ENCODE data around the gene SEH1L. TPM values are rescaled to one million over a fixed set of nuclear protein-coding genes. Genes with fewer than 3 reads are reported as not detected.

The SEH1L gene
- total and polyA plus RNA-seq, 4 donors, result 24.2 to 43.8 (median 26.4) TPM

GRCh38 chr18:12921178-12921577 is 26.6 kb upstream of the SEH1L start:
- TF ChIP-seq CTCF (IDR thresholded peaks at IDR 0.05; ENCODE audit: control extremely low read depth, extremely low read depth), result no peak
- Histone ChIP-seq H3K27ac (ENCODE audit: low read depth in 1 of 2, low read length in 1 of 2) (no peak overlapping the region), H3K9ac (ENCODE audit: insufficient read depth in 1 of 2, low read length in 2 of 2) (no peak overlapping the region), H3K27me3 (ENCODE audit: control insufficient read depth in 3 of 3, insufficient read depth in 3 of 3, low read length in 2 of 3) (no peaks in the 10 kb centered on the region), H3K4me1 (ENCODE audit: control insufficient read depth in 5 of 5, insufficient read depth in 5 of 5, low read length in 5 of 5) (no peaks in the 10 kb centered on the region), H3K4me3 (no peak overlapping the region), H3K9me3 (ENCODE audit: control insufficient read depth in 4 of 4, insufficient read depth in 3 of 4, low read length in 3 of 4) (no peaks in the 10 kb centered on the region), H3K36me3 (ENCODE audit: control insufficient read depth in 4 of 4, insufficient read depth in 4 of 4, low read length in 4 of 4) (no peaks in the 10 kb centered on the region)
- ATAC-seq (ENCODE audit: insufficient read depth, low FRiP score) (no peak), DNase-seq (no peak)
- 58 to 69% methylated on average over 7 of the region's 7 CpGs for WGBS, 2 donors

- Histone ChIP-seq H3K4me3 (no peak overlapping the region), H3K36me3 (ENCODE audit: control insufficient read depth in 4 of 4, insufficient read depth in 4 of 4, low read length in 4 of 4) (no peaks in the 10 kb centered on the region), H3K9ac (ENCODE audit: insufficient read depth in 1 of 2, low read length in 2 of 2) (no peak overlapping the region), H3K27ac (ENCODE audit: low read depth in 1 of 2, low read length in 1 of 2) (no peak overlapping the region), H3K27me3 (ENCODE audit: control insufficient read depth in 3 of 3, insufficient read depth in 3 of 3, low read length in 2 of 3) (no peaks in the 10 kb centered on the region), H3K4me1 (ENCODE audit: control insufficient read depth in 5 of 5, insufficient read depth in 5 of 5, low read length in 5 of 5) (no peaks in the 10 kb centered on the region), H3K9me3 (ENCODE audit: control insufficient read depth in 4 of 4, insufficient read depth in 3 of 4, low read length in 3 of 4) (no peaks in the 10 kb centered on the region)
- TF ChIP-seq CTCF (IDR thresholded peaks at IDR 0.05; ENCODE audit: control extremely low read depth, extremely low read depth), result no peak
- DNase-seq (no peak), ATAC-seq (ENCODE audit: insufficient read depth, low FRiP score) (no peak)
- WGBS, 2 donors, result 82 to 92% methylated on average over 1 of the region's 1 CpG
These were observed 25.5 kb upstream of the SEH1L start for GRCh38 chr18:12922266-12922665.

GRCh38 chr18:12924616-12925015 is 23.2 kb upstream of the SEH1L start:
- TF ChIP-seq CTCF (IDR thresholded peaks at IDR 0.05; ENCODE audit: control extremely low read depth, extremely low read depth), result no peak
- H3K36me3 ChIP-seq (ENCODE audit: control insufficient read depth in 4 of 4, insufficient read depth in 4 of 4, low read length in 4 of 4), result no peaks in the 10 kb centered on the region
- no peaks in the 10 kb centered on the region for H3K9me3 ChIP-seq (ENCODE audit: control insufficient read depth in 4 of 4, insufficient read depth in 3 of 4, low read length in 3 of 4)
- WGBS, 2 donors, result 78 to 89% methylated on average over 6 of the region's 6 CpGs
- H3K27me3 ChIP-seq (ENCODE audit: control insufficient read depth in 3 of 3, insufficient read depth in 3 of 3, low read length in 2 of 3), result no peaks in the 10 kb centered on the region
- no peak for DNase-seq
- no peak overlapping the region for H3K27ac ChIP-seq (ENCODE audit: low read depth in 1 of 2, low read length in 1 of 2)
- ATAC-seq (ENCODE audit: insufficient read depth, low FRiP score), result no peak
- no peak overlapping the region for H3K9ac ChIP-seq (ENCODE audit: insufficient read depth in 1 of 2, low read length in 2 of 2)
- no peak overlapping the region for H3K4me3 ChIP-seq
- H3K4me1 ChIP-seq (ENCODE audit: control insufficient read depth in 5 of 5, insufficient read depth in 5 of 5, low read length in 5 of 5), result peaks cover 0 to 4% (median 0%) of the 10 kb centered on the region in 5 donors

- 67 to 83% methylated on average over 4 of the region's 4 CpGs for WGBS, 2 donors
- no peak for TF ChIP-seq CTCF (IDR thresholded peaks at IDR 0.05; ENCODE audit: control extremely low read depth, extremely low read depth)
- DNase-seq, result peak; percentile 60 to 74 (median 63)
These were observed 19.6 kb upstream of the SEH1L start for GRCh38 chr18:12928206-12928605.

More at GRCh38 chr18:12928206-12928605, 19.6 kb upstream of the SEH1L start:
- H3K9me3 ChIP-seq (ENCODE audit: control insufficient read depth in 4 of 4, insufficient read depth in 3 of 4, low read length in 3 of 4), result no peaks in the 10 kb centered on the region
- no peak overlapping the region for H3K27ac ChIP-seq (ENCODE audit: low read depth in 1 of 2, low read length in 1 of 2)
- no peak overlapping the region for H3K9ac ChIP-seq (ENCODE audit: insufficient read depth in 1 of 2, low read length in 2 of 2)
- no peak overlapping the region for H3K4me3 ChIP-seq
- H3K27me3 ChIP-seq (ENCODE audit: control insufficient read depth in 3 of 3, insufficient read depth in 3 of 3, low read length in 2 of 3), result no peaks in the 10 kb centered on the region
- no peaks in the 10 kb centered on the region for H3K36me3 ChIP-seq (ENCODE audit: control insufficient read depth in 4 of 4, insufficient read depth in 4 of 4, low read length in 4 of 4)
- H3K4me1 ChIP-seq (ENCODE audit: control insufficient read depth in 5 of 5, insufficient read depth in 5 of 5, low read length in 5 of 5), result peaks cover 0 to 4% (median 0%) of the 10 kb centered on the region in 5 donors
- no peak for ATAC-seq (ENCODE audit: insufficient read depth, low FRiP score)
